ENCODE measurements around the gene S100A12. TPM values are rescaled to one million over a fixed set of nuclear protein-coding genes. Genes with fewer than 3 reads are reported as not detected.

Gene S100A12
- polyA plus RNA-seq, 1 of the 3 experiments (the other 2 are of a cell fraction) = not detected

GRCh38 chr1:153362187-153362775 lies 13.1 kb downstream of the S100A12 start:
- H2AFZ ChIP-seq (ENCODE audit: low read depth) = no peak overlapping the region

GRCh38 chr1:153361480-153362109 lies 13.8 kb downstream of the S100A12 start:
- ChIA-PET CTCF (interaction anchor here (0.9 kb wide), 1 partner anchor 10 kb away, joined by 3 read pairs; no protein-coding TSS in a partner anchor), POLR2A (no interaction called here)
- Histone ChIP-seq H3K79me2 (ENCODE audit: insufficient read depth) (no peaks in the 10 kb centered on the region), H3K4me2 (no peak overlapping the region), H3K36me3 (replicated peaks in 1 of 2; ENCODE audit: control insufficient read depth in 1 of 2, insufficient read depth in 2 of 2, low read length in 1 of 2) (no peaks in the 10 kb centered on the region), H4K20me1 (ENCODE audit: insufficient read depth) (no peaks in the 10 kb centered on the region), H3K9ac (no peak overlapping the region), H3K9me3 (no peaks in the 10 kb centered on the region), H3K27me3 (ENCODE audit: insufficient read depth) (peaks cover 61% of the 10 kb centered on the region), H3K9me2 (no peaks in the 10 kb centered on the region), H3K4me3 (ENCODE audit: low read depth in 2 of 2, low read length in 1 of 2) (no peak overlapping the region), H2AFZ (ENCODE audit: low read depth) (no peak overlapping the region), H3F3A (replicated peaks; ENCODE audit: insufficient read depth) (no peaks in the 10 kb centered on the region), H3K4me1 (ENCODE audit: control insufficient read depth in 1 of 2, insufficient read depth in 2 of 2, low read depth in 1 of 2, low read length in 1 of 2) (no peaks in the 10 kb centered on the region), H3K27ac (ENCODE audit: low read depth in 2 of 2, low read length in 1 of 2) (no peak overlapping the region)
- WGBS (ENCODE audit: low lambda C conversion rate) = 15% methylated on average over 3 of the region's 4 CpGs
- no peak for DNase-seq
- TF ChIP-seq USF2 (IDR thresholded peaks at IDR 0.05; ENCODE audit: borderline replicate concordance, low read depth, low read length) (no peak), RXRA (IDR thresholded peaks at IDR 0.05; ENCODE audit: borderline replicate concordance, low read depth) (no peak), JUND (IDR thresholded peaks at IDR 0.05) (no peak), RFX5 (IDR thresholded peaks at IDR 0.05; ENCODE audit: low read length) (no peak), REST (IDR thresholded peaks at IDR 0.05; ENCODE audit: low read depth, low read length) (no peak), NFIC (IDR thresholded peaks at IDR 0.05; ENCODE audit: borderline replicate concordance) (no peak), FOXJ3 (CRISPR knock-in tag; IDR thresholded peaks at IDR 0.05) (no peak), GABPA (IDR thresholded peaks at IDR 0.05; ENCODE audit: low read depth) (no peak), GATA2 (CRISPR knock-in tag; IDR thresholded peaks at IDR 0.05) (no peak), SIN3A (IDR thresholded peaks at IDR 0.05; ENCODE audit: borderline replicate concordance, low read depth, low read length) (no peak), TEAD4 (IDR thresholded peaks at IDR 0.05; ENCODE audit: borderline replicate concordance, insufficient read depth) (no peak)

More at GRCh38 chr1:153362187-153362775, 13.1 kb downstream of the S100A12 start:
- Histone ChIP-seq H3F3A (replicated peaks; ENCODE audit: insufficient read depth) (no peaks in the 10 kb centered on the region), H3K79me2 (ENCODE audit: insufficient read depth) (no peaks in the 10 kb centered on the region), H4K20me1 (ENCODE audit: insufficient read depth) (no peaks in the 10 kb centered on the region), H3K4me3 (ENCODE audit: low read depth in 2 of 2, low read length in 1 of 2) (no peak overlapping the region), H3K9me2 (no peaks in the 10 kb centered on the region), H3K4me2 (no peak overlapping the region), H3K9me3 (no peaks in the 10 kb centered on the region), H3K27ac (ENCODE audit: low read depth in 2 of 2, low read length in 1 of 2) (no peak overlapping the region), H3K27me3 (ENCODE audit: insufficient read depth) (peaks cover 55% of the 10 kb centered on the region), H3K9ac (no peak overlapping the region), H3K4me1 (ENCODE audit: control insufficient read depth in 1 of 2, insufficient read depth in 2 of 2, low read depth in 1 of 2, low read length in 1 of 2) (no peaks in the 10 kb centered on the region), H3K36me3 (replicated peaks in 1 of 2; ENCODE audit: control insufficient read depth in 1 of 2, insufficient read depth in 2 of 2, low read length in 1 of 2) (no peaks in the 10 kb centered on the region)
- POLR2A ChIA-PET = no interaction called here
- CTCF ChIA-PET = interaction anchor here (0.9 kb wide), 1 partner anchor 10 kb away, joined by 3 read pairs; no protein-coding TSS in a partner anchor
- no peak for DNase-seq
- 13% methylated on average over 2 of the region's 3 CpGs for WGBS (ENCODE audit: low lambda C conversion rate)
- TF ChIP-seq TCF12 (IDR thresholded peaks at IDR 0.05) = no peak
- TF ChIP-seq RFX5 (IDR thresholded peaks at IDR 0.05; ENCODE audit: low read length) = no peak

Data from SK-N-SH (cell line).